ENCODE measurements around the gene CNTNAP3B. TPM values are rescaled to one million over a fixed set of nuclear protein-coding genes. Genes with fewer than 3 reads are reported as not detected.
"Not testable (repeated sequence)": the region's sequence is repeated elsewhere in the genome, so short reads cannot be mapped to it uniquely, and the experiment has no call there.

Gene CNTNAP3B
- total RNA-seq, 1 donor from 2014 or later: 7.2 TPM

DNA sequence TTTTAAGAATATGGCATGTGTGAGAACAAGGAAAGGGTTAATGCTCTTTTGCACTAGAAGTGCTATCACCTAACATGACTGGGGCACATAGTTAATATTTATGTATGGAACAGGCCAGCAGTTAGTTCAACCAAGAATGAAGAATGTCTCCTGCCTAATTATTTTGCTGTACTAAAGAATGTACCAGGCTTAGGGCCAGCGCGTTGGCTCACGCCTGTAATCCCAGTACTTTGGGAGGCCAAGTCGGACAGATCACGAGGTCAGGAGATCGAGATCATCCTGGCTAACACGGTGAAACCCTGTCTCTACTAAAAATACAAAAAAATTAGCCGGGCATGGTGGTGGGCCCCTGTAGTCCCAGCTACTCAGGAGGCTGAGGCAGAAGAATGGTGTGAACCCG lies 114.9 kb downstream of the CNTNAP3B start:
- ATAC-seq; intact Hi-C loops (cut with micrococcal nuclease); DNase-seq: not testable (repeated sequence)

- ATAC-seq: peak; percentile 41
- DNase-seq; intact Hi-C loops (cut with micrococcal nuclease): not testable (repeated sequence)
Measured at GRCh38 chr9:41991607-41992006, 137.6 kb downstream of the CNTNAP3B start.

GRCh38 chr9:41980271-41980670 lies 149.0 kb downstream of the CNTNAP3B start:
- ATAC-seq; intact Hi-C loops (cut with micrococcal nuclease): not testable (repeated sequence)

GRCh38 chr9:41977965-41978600 lies 151.1 kb downstream of the CNTNAP3B start:
- intact Hi-C loops (cut with micrococcal nuclease); DNase-seq; ATAC-seq: not testable (repeated sequence)

More at GRCh38 chr9:41980271-41980670, 149.0 kb downstream of the CNTNAP3B start:
- DNase-seq: not testable (repeated sequence)

DNA sequence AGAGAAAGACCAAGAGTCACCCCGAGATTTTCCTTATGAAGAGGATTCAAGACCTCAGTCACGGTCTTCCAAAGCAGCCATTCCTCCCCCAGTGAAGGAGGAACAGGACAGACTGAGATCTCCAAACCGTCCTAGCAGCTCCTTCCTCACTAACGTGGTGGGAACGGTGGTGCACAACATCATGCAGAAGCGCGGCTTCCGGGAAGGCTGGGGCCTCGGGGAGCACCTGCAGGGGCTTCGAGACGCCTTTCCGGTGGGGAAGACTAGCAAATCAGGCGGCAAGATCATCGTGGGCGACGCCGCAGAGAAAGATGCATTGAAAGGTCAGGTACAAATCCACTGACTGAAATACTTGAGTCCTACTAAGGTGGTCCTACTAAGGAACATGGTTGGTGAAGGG lies 154.3 kb downstream of the CNTNAP3B start:
- intact Hi-C loops (cut with micrococcal nuclease): not testable (repeated sequence)

DNA sequence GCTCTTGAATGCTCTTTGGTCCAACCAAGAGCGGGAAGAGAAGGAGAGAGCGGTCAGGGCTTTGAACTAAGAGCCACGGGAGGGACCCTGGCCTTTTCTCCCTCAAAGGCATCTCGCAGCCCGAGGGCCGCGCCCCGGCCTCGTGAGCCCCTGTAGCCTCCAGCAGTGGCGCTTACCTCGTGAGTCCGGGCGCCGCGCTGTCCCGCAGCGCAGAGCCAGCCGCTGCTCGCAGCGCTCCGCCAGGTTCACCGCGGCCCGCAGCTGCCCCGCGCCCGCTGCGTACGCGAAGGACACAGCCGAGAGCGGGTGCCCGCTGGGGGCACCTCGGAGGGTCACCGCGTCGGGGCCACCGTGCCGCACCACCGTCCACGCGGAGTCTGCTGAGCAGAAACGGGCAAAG lies 176.2 kb downstream of the CNTNAP3B start:
- DNase-seq; intact Hi-C loops (cut with micrococcal nuclease); ATAC-seq: not testable (repeated sequence)

More for the DNA sequence above, 154.3 kb downstream of the CNTNAP3B start:
- DNase-seq, ATAC-seq: not testable (repeated sequence)

- ATAC-seq; intact Hi-C loops (cut with micrococcal nuclease); DNase-seq: not testable (repeated sequence)
Measured at GRCh38 chr9:41941738-41942137, 187.5 kb downstream of the CNTNAP3B start.

DNA sequence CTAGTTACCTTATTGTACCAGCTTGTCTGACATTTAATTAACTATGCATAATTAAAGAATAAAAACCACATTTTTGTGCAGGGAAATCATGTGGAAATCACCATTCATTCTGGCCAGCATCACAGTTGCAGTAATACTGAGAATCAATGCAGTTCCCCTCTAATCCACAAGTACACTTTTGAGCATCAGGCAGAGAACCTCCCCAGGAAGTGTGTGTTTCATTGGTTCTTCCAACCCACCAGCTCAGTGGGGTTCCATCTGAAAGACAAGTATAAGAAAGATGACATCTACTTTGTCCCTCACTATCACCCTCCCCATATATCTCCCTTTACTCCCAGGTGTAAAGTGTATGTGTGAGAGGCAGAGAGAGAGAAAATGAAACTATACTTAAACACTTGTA lies 191.1 kb downstream of the CNTNAP3B start:
- DNase-seq; intact Hi-C loops (cut with micrococcal nuclease); ATAC-seq: not testable (repeated sequence)

DNA sequence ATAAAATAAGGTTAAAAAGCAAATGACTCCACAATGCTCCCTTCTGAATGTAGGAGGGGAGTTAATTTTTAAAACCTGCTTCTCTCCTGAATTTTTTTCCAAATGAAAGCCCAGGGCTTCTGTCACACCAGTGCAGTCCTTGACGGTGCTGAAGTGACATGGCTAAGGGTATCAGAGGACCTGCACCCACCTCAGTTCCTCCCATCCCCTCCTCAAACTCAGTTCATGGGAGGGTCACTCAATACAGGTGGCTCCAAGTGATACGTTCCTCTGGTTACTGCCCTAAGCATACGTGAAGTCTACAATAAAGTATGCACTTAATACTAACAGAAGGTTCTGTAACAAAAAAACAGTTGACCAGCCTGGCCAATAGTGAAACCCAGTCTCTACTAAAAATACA lies 193.5 kb downstream of the CNTNAP3B start:
- ATAC-seq; intact Hi-C loops (cut with micrococcal nuclease): not testable (repeated sequence)

GRCh38 chr9:41929172-41929571 lies 200.1 kb downstream of the CNTNAP3B start:
- ATAC-seq; DNase-seq; intact Hi-C loops (cut with micrococcal nuclease): not testable (repeated sequence)

More for the DNA sequence above, 193.5 kb downstream of the CNTNAP3B start:
- not testable (repeated sequence) for DNase-seq

DNA sequence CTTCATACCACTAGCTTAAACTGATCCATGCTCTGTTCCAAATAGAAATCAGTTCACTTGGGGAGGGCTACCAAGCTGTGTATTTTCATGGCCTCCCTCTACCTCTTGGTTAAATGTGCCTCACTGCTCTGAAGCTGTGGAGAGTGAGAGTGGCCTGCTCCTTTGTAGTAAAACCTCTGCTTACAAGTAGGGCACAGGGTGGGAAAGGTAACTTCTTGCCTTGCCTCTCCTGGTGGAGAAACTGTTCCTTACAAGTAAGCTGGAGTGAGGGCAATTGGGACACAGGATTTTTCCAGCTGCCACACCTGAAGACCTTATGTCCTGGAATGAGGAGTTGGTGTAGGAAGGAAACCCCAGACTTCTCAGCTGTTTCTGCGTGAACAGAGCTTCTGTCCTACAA lies 211.9 kb downstream of the CNTNAP3B start:
- ATAC-seq; DNase-seq; intact Hi-C loops (cut with micrococcal nuclease): not testable (repeated sequence)

- ATAC-seq; DNase-seq; intact Hi-C loops (cut with micrococcal nuclease): not testable (repeated sequence)
Measured at GRCh38 chr9:41905488-41905887, 223.7 kb downstream of the CNTNAP3B start.

- DNase-seq; intact Hi-C loops (cut with micrococcal nuclease); ATAC-seq: not testable (repeated sequence)
Measured at GRCh38 chr9:41902762-41903161, 226.5 kb downstream of the CNTNAP3B start.

GRCh38 chr9:41898720-41899343 lies 230.4 kb downstream of the CNTNAP3B start:
- DNase-seq; ATAC-seq; intact Hi-C loops (cut with micrococcal nuclease): not testable (repeated sequence)

- intact Hi-C loops (cut with micrococcal nuclease); DNase-seq; ATAC-seq: not testable (repeated sequence)
Measured at GRCh38 chr9:41874557-41874956, 254.7 kb downstream of the CNTNAP3B start.

DNA sequence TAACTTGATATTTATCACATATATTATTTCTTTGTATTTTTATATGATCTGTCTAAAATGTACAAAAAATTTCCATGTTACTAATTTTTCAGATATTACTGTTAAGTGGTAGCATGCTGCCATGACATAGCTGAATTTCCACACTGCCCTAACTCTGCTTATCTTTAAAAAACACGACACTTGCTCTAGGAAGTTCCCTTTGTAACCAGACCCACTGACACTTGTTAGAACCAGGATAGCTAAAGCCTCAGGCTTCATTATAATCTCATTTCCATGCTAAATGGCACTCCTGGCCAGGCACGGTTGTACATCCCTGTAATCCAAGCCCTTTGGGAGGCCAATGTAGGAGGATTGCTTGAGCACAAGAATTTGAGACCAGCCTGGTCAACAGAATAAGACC lies 273.8 kb downstream of the CNTNAP3B start:
- ATAC-seq; DNase-seq; intact Hi-C loops (cut with micrococcal nuclease): not testable (repeated sequence)

DNA sequence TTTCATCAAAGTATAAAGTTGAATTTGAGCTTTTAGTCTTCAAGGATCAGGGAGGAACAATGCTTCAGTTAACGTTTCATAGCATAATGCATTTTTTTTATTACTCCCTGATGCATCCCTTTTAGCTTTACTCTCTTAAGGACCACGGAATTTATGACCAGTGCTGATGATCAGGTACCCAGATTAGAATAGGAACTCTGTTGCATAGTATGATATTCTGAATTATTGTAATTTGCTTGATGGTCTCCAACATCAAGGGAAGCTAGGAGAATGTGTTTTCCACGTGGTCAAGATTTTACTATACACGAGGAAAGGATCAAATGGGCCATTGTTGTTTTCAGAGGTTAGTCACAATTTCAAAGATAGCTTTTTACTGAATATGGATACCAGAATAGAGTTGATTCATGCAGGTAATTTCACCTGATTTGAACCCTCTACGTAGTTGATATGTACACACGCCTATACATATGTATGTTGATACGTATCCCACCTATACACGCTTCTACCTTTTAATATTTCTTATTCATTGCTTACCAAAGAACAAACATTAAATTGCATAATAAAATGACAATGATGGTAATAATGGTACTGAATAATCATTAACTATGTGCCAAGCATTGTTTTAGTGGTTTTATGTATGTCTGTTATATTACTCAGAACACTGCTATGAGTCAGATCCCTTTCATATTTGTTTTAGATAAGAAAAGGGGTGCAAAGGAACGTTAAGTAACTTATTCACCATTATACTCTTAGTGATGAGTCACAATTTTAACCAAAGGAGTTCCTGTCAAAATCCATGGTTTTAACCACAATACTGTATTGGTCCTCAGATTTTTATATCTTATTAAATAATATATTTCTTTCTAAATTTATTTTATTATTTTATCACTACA lies 277.1 kb downstream of the CNTNAP3B start:
- DNase-seq; intact Hi-C loops (cut with micrococcal nuclease); ATAC-seq: not testable (repeated sequence)

DNA sequence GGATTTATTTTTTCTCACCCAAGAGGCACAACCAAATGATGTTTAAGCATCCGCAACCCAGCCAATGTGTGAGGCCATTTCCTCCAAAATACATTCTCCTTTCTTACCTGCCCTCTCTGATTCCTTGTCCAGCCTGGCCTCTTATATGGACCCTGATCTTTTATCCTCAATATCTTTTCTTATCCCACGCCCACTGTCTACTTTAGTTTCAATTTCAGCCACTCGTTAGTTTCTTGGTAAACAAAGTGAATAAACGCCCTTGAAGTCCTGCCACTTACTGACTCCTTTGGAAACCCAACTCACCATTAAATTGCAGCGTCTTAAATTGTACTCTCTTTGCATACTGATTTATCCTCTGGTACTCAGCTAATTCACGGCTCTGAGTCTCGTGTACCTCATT lies 281.4 kb downstream of the CNTNAP3B start:
- ATAC-seq; intact Hi-C loops (cut with micrococcal nuclease); DNase-seq: not testable (repeated sequence)
